GM19452 (cell line): ENCODE measurements around the gene AKR7A3.
"Not testable (repeated sequence)": the region's sequence is repeated elsewhere in the genome, so short reads cannot be mapped to it uniquely, and the experiment has no call there.

Source experiments
- ATAC-seq: cut with Tn5 transposase; IDR thresholded peaks from one replicate; pipeline ENCODE4 v1.9.1; 2021; ENCODE audit not compliant: unreplicated experiment

AKR7A3 gene

GRCh38 chr1:19294638-19295037 lies 6.1 kb upstream of the AKR7A3 start:
- no peak for ATAC-seq

DNA sequence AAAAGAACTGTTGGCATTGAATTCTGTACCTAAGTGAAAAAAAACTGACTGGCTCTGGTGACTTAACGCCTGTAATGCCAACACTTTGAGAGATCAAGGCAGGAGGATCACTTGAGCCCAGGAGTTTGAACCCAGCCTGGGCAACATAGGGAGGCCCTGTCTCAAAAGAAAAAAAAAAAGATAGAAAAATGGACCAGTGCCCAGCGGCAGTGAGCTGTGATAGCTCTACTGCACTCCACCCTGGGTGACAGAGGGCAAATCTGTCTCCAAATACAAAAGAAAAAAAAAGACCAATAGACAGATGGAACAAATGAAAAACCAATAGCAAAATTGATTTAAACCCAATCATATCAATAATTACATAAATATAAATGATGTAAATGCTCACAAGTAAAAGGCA lies 674 bp upstream of the AKR7A3 start:
- ATAC-seq: no peak

DNA sequence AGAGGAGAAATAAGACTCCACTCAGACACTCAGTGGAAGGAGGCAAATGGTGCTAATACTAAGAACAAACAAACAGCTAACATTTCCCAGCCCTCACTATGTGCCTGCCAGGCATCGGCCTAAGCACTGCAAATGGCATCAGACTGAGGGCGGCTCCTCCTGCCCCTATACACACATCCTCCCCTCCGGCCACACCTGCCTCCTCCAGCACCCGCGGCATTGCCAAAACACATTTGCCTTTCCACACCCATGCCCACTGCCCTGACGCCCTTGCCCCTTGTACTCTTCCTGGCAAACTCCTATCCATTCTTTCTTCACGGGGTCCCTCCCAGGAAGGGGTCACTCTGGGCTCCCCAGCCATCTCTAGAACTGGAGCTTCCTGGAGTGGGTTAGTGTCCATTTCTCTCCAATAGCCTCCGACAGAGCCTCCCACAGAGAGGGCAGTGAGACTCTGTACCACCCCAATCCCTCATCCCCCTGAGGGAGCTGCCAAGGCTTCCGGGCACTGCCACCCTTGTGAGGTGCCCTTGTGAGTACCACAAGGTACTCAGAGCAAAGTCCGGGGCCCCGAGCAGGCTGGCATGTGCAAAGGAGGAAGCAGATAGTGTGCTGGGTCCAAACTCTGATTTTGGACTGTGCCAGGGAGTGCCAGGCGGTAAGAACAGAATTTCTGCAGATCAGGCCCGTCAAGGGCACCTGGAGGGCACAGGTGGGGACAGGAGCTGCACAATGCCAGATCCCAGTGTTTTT lies 959 bp downstream of the AKR7A3 start:
- no peak for ATAC-seq

DNA sequence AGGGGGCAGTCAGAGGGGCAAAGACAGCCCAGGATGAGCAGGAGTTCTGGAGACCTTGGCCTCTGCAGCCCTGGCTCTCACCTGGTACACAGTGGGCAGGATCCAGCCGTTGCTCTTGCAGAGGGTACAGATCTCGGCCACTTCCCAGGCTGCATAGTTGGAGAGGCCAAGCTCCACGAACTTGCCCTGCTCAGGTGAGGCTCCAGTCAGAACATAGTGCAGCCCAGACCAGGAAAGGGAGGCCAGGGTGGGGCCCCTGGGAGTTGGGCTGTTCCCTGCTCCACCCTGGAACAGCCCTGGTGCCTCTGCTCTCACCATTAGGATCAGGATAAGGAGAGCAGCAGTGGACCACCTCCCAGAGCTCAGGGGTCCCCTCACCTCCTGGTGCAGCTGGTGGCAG lies 2.8 kb downstream of the AKR7A3 start:
- ATAC-seq: not testable (repeated sequence)

GRCh38 chr1:19285366-19285765 lies 3.2 kb downstream of the AKR7A3 start:
- not testable (repeated sequence) for ATAC-seq

GRCh38 chr1:19284881-19285280 lies 3.7 kb downstream of the AKR7A3 start:
- no peak for ATAC-seq

DNA sequence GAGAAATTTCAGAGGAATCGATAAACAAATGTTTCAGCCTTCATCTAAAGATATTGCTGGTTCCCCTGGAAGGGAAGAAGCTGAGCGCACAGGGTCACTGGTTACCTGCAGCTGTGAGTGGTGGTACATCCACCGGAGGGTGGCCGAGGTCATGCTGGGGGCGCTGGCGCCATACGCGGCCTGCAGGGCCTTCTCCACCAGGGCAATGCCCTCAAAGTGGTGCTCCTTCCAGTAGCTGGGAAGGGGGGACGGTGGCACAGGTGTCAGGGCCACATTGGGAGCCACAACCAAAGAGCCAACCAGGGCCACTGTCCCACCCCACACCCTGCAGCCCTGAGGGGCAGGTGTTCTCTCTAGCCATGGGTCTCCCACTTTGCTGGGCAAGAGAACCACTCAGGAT lies 4.7 kb downstream of the AKR7A3 start:
- ATAC-seq: no peak

GRCh38 chr1:19274636-19275035 lies 13.9 kb downstream of the AKR7A3 start:
- no peak for ATAC-seq

- not testable (repeated sequence) for ATAC-seq
Measured at GRCh38 chr1:19273844-19274531, 14.6 kb downstream of the AKR7A3 start.

- no peak for ATAC-seq
Measured at GRCh38 chr1:19273106-19273843, 15.3 kb downstream of the AKR7A3 start.

DNA sequence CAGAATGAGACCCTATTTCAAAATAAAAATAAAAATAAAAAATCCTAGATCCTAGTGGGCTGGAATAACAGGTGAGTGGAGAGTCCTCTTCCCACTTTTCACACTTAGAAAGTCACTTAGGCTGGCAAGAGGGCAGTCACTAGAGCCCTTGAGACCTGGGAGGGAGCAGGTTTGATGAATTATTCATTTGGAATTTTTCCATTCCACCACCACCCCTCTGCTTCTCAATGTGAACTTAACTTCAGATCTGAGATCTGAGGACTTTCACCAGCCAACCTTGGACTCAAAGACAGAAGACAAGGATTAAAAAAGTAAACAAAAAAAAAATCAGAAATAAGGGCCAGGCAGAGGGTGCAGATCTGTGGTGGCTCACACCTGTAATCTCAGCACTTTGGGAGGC lies 16.5 kb downstream of the AKR7A3 start:
- ATAC-seq: no peak

DNA sequence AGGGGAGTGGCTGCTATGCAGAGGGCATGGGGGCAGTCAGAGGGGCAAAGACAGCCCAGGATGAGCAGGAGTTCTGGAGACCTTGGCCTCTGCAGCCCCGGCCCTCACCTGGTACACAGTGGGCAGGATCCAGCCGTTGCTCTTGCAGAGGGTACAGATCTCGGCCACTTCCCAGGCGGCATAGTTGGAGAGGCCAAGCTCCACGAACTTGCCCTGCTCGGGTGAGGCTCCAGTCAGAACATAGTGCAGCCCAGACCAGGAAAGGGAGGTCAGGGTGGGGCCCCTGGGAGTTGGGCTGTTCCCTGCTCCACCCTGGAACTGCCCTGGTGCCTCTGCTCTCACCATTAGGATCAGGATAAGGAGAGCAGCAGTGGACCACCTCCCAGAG lies 18.2 kb downstream of the AKR7A3 start:
- ATAC-seq: not testable (repeated sequence)

GRCh38 chr1:19269427-19270342 lies 18.9 kb downstream of the AKR7A3 start:
- ATAC-seq: not testable (repeated sequence)

GRCh38 chr1:19268445-19268844 lies 20.1 kb downstream of the AKR7A3 start:
- no peak for ATAC-seq

DNA sequence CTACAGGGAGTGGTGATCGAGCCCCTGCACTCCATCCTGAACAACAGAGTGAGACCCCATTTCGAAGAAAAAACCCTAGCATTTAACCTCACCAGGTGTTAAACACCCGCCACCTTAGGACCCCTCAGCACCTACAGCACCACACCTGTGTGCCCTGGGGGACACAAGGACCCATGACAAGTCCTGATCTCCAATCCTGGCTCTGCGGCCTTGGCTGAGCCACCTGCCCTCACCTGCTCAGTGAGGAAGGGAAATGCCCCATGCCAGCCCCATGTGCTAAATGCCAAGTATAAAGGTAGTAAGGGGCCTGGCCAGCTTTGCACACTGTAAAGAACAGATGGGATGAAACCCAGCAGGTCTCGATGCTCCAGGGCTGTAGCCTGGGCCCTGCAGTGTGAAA lies 25.8 kb downstream of the AKR7A3 start:
- ATAC-seq: no peak

DNA sequence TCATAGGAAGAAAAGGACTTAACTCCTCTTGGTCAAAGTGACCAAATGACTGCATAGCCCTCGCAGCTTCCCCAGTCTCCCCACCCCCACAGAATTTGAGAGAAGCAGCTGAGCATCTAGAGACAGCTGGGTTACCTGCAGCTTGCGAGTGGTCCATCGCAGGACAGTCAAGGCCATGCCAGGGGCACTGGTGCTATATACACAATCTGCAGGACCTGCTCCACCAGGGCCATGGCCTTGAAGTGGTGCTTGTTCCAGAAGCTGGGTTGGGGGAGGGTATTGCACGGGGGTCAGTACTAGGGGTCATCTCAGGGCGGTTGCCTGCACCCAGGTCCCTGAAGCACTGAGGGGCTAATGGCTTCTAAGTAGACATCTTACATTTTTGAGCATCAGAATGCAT lies 26.5 kb downstream of the AKR7A3 start:
- no peak for ATAC-seq

GRCh38 chr1:19260211-19261138 lies 28.1 kb downstream of the AKR7A3 start:
- ATAC-seq: no peak

DNA sequence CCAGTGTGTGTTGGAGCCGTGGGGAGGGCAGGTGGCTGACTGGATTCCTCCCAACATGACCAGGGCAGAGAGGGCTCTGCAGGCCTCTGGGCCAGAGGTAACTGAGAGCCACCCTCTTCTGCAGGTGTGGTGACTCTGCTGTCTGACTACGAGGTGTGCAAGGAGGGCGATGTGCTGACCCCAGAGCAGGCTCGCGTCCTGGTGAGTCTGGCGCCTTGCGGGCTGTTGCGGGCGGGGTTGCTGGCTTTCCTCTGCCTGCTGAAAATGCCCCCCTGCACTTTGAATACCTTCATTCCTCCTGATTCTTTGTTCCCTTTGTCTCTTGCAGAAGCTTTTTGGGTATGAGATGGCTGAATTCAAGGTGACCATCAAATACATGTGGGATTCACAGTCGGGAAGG lies 30.2 kb downstream of the AKR7A3 start:
- ATAC-seq: no peak

- ATAC-seq: no peak
Measured at GRCh38 chr1:19257178-19257914, 31.2 kb downstream of the AKR7A3 start.
